Measurements from ENCODE around the gene CHST8.

Gene CHST8

DNA sequence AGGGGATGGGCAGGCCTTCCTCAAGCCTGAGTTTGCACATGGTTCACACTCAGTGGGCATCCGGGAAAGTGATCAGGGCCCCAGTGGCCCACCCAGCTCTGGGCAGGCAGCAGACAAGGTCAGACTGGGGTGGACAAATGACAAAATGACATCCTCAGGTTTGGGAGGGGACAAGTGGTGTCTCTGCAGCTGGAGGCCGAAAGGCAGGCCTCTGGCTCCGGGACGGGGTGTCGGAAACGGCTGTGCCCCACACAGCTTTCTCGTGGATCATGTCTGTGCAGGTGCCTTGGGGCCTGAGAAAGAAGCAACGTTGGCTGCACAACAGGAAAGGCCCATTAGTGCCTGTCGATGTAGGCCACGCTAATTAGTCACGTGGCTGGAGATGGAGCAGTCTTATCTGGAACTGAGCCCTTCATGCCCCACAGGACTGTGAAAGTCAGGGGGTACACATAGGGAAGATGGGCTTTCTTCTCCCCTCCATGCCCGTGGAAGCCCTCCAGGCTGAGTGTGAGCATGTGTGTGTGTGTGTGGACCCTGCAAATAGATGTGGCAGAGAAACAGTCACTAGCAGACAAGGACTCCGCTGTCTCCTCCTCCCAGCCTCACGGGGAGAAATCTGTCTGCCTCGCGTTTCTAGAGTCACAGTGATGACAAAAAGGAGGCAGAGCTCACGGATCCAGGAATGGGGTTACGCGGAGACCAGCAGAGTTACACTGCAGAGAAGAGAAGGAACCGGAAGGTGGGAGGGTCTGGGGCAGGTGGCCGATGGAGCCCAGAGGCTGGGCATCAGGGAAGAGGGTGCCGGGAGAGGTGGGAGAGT is 44.2 kb downstream of the CHST8 start:
- Histone ChIP-seq H3K4me1 (ENCODE audit: insufficient read depth, poor library complexity, severe bottlenecking) (no peaks in the 10 kb centered on the region), H3K27me3 (ENCODE audit: insufficient read depth, poor library complexity, severe bottlenecking) (peaks cover 19% of the 10 kb centered on the region), H3K9me3 (ENCODE audit: severe bottlenecking) (no peaks in the 10 kb centered on the region), H3K4me3 (ENCODE audit: severe bottlenecking) (no peak overlapping the region), H3K27ac (ENCODE audit: poor library complexity, severe bottlenecking) (no peak overlapping the region), H3K36me3 (ENCODE audit: low read depth) (no peaks in the 10 kb centered on the region)
- DNase-seq (ENCODE audit: low spot score) (no peak), ATAC-seq (ENCODE audit: low read depth) (no peak)
- TF ChIP-seq, protein P1, sequence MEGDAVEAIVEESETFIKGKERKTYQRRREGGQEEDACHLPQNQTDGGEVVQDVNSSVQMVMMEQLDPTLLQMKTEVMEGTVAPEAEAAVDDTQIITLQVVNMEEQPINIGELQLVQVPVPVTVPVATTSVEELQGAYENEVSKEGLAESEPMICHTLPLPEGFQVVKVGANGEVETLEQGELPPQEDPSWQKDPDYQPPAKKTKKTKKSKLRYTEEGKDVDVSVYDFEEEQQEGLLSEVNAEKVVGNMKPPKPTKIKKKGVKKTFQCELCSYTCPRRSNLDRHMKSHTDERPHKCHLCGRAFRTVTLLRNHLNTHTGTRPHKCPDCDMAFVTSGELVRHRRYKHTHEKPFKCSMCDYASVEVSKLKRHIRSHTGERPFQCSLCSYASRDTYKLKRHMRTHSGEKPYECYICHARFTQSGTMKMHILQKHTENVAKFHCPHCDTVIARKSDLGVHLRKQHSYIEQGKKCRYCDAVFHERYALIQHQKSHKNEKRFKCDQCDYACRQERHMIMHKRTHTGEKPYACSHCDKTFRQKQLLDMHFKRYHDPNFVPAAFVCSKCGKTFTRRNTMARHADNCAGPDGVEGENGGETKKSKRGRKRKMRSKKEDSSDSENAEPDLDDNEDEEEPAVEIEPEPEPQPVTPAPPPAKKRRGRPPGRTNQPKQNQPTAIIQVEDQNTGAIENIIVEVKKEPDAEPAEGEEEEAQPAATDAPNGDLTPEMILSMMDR (IDR thresholded peaks at IDR 0.05; ENCODE audit: poor library complexity, severe bottlenecking), result no peak

DNA sequence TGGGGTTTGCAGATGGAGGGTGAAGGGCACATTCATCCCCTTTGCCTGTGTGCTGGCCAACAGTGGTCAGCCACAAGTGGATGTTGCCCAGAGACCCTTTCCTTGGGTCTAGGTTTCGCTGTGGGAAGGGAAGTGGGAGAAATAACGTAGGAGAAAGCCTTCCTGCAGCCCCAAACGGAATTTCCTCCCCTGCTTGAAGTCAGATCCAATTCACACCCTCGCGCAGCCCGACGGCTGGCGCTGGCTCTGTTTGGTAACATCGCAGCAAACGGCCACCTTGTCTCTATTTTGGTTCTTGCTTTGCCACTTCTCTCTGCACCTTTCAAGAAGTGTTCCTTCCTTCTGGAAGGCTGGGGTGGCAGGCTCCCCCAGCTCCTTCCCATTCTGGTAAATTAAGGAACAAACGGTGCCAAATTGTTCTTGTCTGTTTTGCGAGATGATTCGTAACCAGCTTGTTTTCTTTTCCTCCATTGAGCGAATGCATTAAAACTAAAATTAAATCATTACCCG is 45.4 kb downstream of the CHST8 start:
- no peaks in the 10 kb centered on the region for H3K4me1 ChIP-seq (ENCODE audit: insufficient read depth, poor library complexity, severe bottlenecking)
- ATAC-seq (ENCODE audit: low read depth), result no peak

DNA sequence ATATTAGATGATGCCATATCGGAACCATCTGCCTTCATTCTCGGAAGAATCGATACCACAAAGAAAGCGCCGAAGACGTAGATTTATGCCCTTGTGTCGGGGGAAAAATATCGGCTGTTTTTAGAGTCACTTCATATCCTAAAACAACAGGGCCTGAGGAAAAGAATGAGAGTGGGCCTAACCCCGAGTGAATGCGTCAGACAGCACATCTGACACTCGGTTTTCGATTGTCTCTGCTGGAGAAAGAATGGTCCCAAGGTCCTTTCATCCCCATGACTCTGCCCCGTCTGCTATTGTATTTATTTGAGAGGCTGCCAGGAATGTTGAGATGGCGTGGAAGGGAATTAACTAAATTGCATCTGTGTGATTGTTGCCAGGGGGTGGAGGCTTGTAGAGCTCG is 46.1 kb downstream of the CHST8 start:
- Histone ChIP-seq H3K9me3 (ENCODE audit: severe bottlenecking) (no peaks in the 10 kb centered on the region), H3K4me1 (ENCODE audit: insufficient read depth, poor library complexity, severe bottlenecking) (no peaks in the 10 kb centered on the region), H3K27ac (ENCODE audit: poor library complexity, severe bottlenecking) (no peak overlapping the region), H3K4me3 (ENCODE audit: severe bottlenecking) (no peak overlapping the region), H3K36me3 (ENCODE audit: low read depth) (no peaks in the 10 kb centered on the region), H3K27me3 (ENCODE audit: insufficient read depth, poor library complexity, severe bottlenecking) (peaks cover 19% of the 10 kb centered on the region)
- ATAC-seq (ENCODE audit: low read depth) (no peak), DNase-seq (ENCODE audit: low spot score) (no peak)
- TF ChIP-seq, protein P1 (IDR thresholded peaks at IDR 0.05; ENCODE audit: poor library complexity, severe bottlenecking), result no peak

More for the DNA sequence above, 45.4 kb downstream of the CHST8 start:
- Histone ChIP-seq H3K27ac (ENCODE audit: poor library complexity, severe bottlenecking) (no peak overlapping the region), H3K27me3 (ENCODE audit: insufficient read depth, poor library complexity, severe bottlenecking) (peaks cover 19% of the 10 kb centered on the region), H3K4me3 (ENCODE audit: severe bottlenecking) (no peak overlapping the region), H3K36me3 (ENCODE audit: low read depth) (no peaks in the 10 kb centered on the region), H3K9me3 (ENCODE audit: severe bottlenecking) (no peaks in the 10 kb centered on the region)
- DNase-seq (ENCODE audit: low spot score), result no peak
- TF ChIP-seq, protein P1 (IDR thresholded peaks at IDR 0.05; ENCODE audit: poor library complexity, severe bottlenecking), result no peak

DNA sequence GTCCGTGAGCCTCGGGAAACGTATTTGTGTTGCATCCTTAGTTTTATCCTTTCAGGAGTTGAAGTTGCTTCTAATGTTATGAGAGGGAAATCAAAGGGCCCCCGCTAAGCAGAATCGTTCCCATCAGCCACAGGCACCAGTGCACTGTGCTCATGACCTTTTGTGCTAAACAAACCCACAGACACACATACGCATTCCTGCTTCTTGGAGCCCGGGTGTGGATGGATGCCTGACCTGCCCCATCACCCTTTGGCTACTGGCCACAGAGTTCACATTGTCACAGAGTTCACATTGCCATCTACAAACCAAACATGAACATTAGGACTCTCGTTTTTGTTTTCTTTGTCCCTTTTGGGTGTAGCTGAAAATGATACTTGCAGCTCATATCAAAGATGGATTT is 47.2 kb downstream of the CHST8 start:
- TF ChIP-seq, protein P1 (IDR thresholded peaks at IDR 0.05; ENCODE audit: poor library complexity, severe bottlenecking), result no peak
- Histone ChIP-seq H3K27ac (ENCODE audit: poor library complexity, severe bottlenecking) (no peak overlapping the region), H3K4me3 (ENCODE audit: severe bottlenecking) (no peak overlapping the region), H3K9me3 (ENCODE audit: severe bottlenecking) (no peaks in the 10 kb centered on the region), H3K36me3 (ENCODE audit: low read depth) (no peaks in the 10 kb centered on the region), H3K27me3 (ENCODE audit: insufficient read depth, poor library complexity, severe bottlenecking) (peaks cover 19% of the 10 kb centered on the region), H3K4me1 (ENCODE audit: insufficient read depth, poor library complexity, severe bottlenecking) (no peaks in the 10 kb centered on the region)
- no peak for ATAC-seq (ENCODE audit: low read depth)
- DNase-seq (ENCODE audit: low spot score), result no peak

DNA sequence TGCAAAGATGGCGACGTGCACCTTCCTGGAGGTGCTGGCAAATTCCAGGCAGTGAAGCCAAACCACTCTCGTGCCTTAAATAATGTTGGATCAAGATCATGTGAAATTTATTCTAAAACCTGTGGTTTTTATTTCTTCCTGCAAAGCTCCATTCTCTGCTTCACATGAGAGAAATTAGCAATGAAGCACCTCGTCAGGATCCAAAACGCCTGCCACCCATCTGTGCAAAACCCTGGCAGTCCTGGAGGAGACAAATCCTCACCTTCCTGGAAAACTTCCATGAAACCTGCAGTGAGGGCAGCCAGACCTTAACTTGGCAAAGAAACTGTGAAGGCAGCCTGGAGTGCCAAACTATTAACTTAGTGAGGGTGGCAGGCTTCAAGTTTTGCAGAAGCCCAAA is 47.6 kb downstream of the CHST8 start:
- ATAC-seq (ENCODE audit: low read depth) (no peak), DNase-seq (ENCODE audit: low spot score) (no peak)

More for the DNA sequence above, 47.6 kb downstream of the CHST8 start:
- TF ChIP-seq, protein P1 (IDR thresholded peaks at IDR 0.05; ENCODE audit: poor library complexity, severe bottlenecking), result no peak
- Histone ChIP-seq H3K27me3 (ENCODE audit: insufficient read depth, poor library complexity, severe bottlenecking) (peaks cover 19% of the 10 kb centered on the region), H3K4me1 (ENCODE audit: insufficient read depth, poor library complexity, severe bottlenecking) (no peaks in the 10 kb centered on the region), H3K36me3 (ENCODE audit: low read depth) (no peaks in the 10 kb centered on the region), H3K9me3 (ENCODE audit: severe bottlenecking) (no peaks in the 10 kb centered on the region), H3K4me3 (ENCODE audit: severe bottlenecking) (no peak overlapping the region), H3K27ac (ENCODE audit: poor library complexity, severe bottlenecking) (no peak overlapping the region)

All from RWPE2 (cell line).